Measurements from ENCODE around the gene UBE4A.

- TF ChIP-seq CTCF (conservative IDR thresholded peaks at IDR 0.05; ENCODE audit: low read depth, low read length) (no peak), EZH2 (IDR thresholded peaks at IDR 0.05; ENCODE audit: borderline replicate concordance, low read depth, low read length, poor library complexity, severe bottlenecking) (no peak)
Measured at GRCh38 chr11:118341815-118342489, 17.4 kb upstream of the UBE4A start.

All from A673 (cell line).